K562 (cell line): ENCODE measurements around the gene BNIP3. TPM values are rescaled to one million over a fixed set of nuclear protein-coding genes. Genes with fewer than 3 reads are reported as not detected.

Experiments used
- ATAC-seq: fragments of 200-7000 bp; cut with Tn5 transposase; 3 replicates; pipeline ENCODE4 v1.9.1; 2020; ENCODE audit warnings: moderate library complexity
- BruUV-seq: library from RNA; stranded (reverse); fragments of 400-500 nt; replicated peaks from 2 replicates; lab custom pipeline; 2021; lab: Mats Ljungman, UMichigan
- CTCF ChIA-PET: fragments of 300-600 bp; formaldehyde crosslinking; extraction: SDS; loops from one replicate; lab custom pipeline; 2021; ENCODE audit warnings: low intra/inter-chr PET ratio; lab: Yijun Ruan, JAX
- POLR2A ChIA-PET: fragments of 300-600, 350-650 bp; sonication (Branson Sonifier 250); formaldehyde crosslinking; extraction: SDS; loops from one replicate; lab custom pipeline; 2021; ENCODE audit warnings: antibody characterized with exemption, inconsistent platforms; lab: Yijun Ruan, JAX
- DNase-seq, 4 experiments: peaks; one replicate each; pipeline versions ENCODE4 v3.0.0 to v3.0.0-alpha.2; 2011 to 2018; ENCODE audit warnings: low spot score in 3 of 4, mixed read lengths in 3 of 4; ENCODE audit errors: extremely low read depth in 1 of 4
- FAIRE-seq: peaks from 2 replicates; lab custom pipeline; 2011; peaks lifted over from hg19 to GRCh38; lab: Jason Lieb, UNC
- H2AFZ ChIP-seq: 2 replicates; pipeline ENCODE4 v1.6.0; 2011; ENCODE audit warnings: low read depth, low read length, control low read depth, inconsistent platforms
- H3K27ac ChIP-seq: fragments of 200-600 bp; 3 replicates; pipeline ENCODE4 v1.8.0; 2011; ENCODE audit warnings: low read depth, mild to moderate bottlenecking, control low read depth, inconsistent platforms, low read length, moderate library complexity, mixed read lengths; ENCODE audit errors: extremely low read depth
- H3K27me3 ChIP-seq, 2 experiments: fragments of 300-600 bp in 1 of 2; 2 replicates in 1 of 2; 3 replicates in 1 of 2; pipeline versions ENCODE4 v1.6.0 to v1.8.0; 2011; ENCODE audit warnings: inconsistent platforms in 2 of 2, low read length in 2 of 2, mild to moderate bottlenecking in 1 of 2, mixed read lengths in 1 of 2, moderate library complexity in 1 of 2; ENCODE audit not compliant: control insufficient read depth in 2 of 2, insufficient read depth in 2 of 2
- H3K36me3 ChIP-seq: fragments of 300-600 bp; 3 replicates; pipeline ENCODE4 v1.8.0; 2011; ENCODE audit warnings: mild to moderate bottlenecking, low read length, inconsistent platforms; ENCODE audit not compliant: control insufficient read depth, insufficient read depth
- H3K4me1 ChIP-seq, 2 experiments: fragments of 200-600 bp in 1 of 2; replicated peaks in 1 of 2; 2 replicates in 1 of 2; 3 replicates in 1 of 2; pipeline versions ENCODE4 v1.5.1 to v1.8.0; 2011; ENCODE audit warnings: inconsistent platforms in 2 of 2, low read length in 2 of 2, mild to moderate bottlenecking in 1 of 2, mixed read lengths in 1 of 2, moderate library complexity in 1 of 2; ENCODE audit not compliant: control insufficient read depth in 2 of 2, insufficient read depth in 2 of 2
- H3K4me2 ChIP-seq: 2 replicates; pipeline ENCODE4 v1.6.1; 2011; ENCODE audit warnings: low read length, control low read depth, inconsistent platforms, mixed read lengths; ENCODE audit not compliant: insufficient read depth
- H3K4me3 ChIP-seq: fragments of 200-600 bp; sonication (generic), shearing (Covaris generic); 2 replicates; pipeline ENCODE4 v1.5.1; 2016; ENCODE audit warnings: control low read depth, inconsistent platforms
- H3K79me2 ChIP-seq: fragments of 200-600 bp; 3 replicates; pipeline ENCODE4 v1.8.0; 2011; ENCODE audit warnings: low read length, inconsistent platforms; ENCODE audit not compliant: control insufficient read depth, insufficient read depth
- H3K9ac ChIP-seq, 2 experiments: 2 replicates each; pipeline versions ENCODE4 v1.6.0 to v1.6.1; 2011; ENCODE audit warnings: low read depth in 2 of 2, low read length in 2 of 2, control low read depth in 1 of 2, inconsistent platforms in 1 of 2, mild to moderate bottlenecking in 1 of 2, mixed read lengths in 1 of 2; ENCODE audit not compliant: insufficient read depth in 1 of 2
- H3K9me1 ChIP-seq: one replicate; pipeline ENCODE4 v1.6.0; 2011; ENCODE audit warnings: inconsistent platforms, mild to moderate bottlenecking, low read length, moderate library complexity; ENCODE audit not compliant: control insufficient read depth, insufficient read depth
- H3K9me3 ChIP-seq: replicated peaks from 2 replicates; pipeline ENCODE4 v1.5.1; 2011; ENCODE audit warnings: low read depth, low read length, inconsistent platforms; ENCODE audit not compliant: control insufficient read depth, insufficient read depth
- H4K20me1 ChIP-seq: replicated peaks from 2 replicates; pipeline ENCODE4 v1.6.1; 2011; ENCODE audit warnings: low read length, inconsistent platforms, mixed read lengths; ENCODE audit not compliant: control insufficient read depth, insufficient read depth
- ARHGAP35 ChIP-seq: fragments of 450-650 bp; IDR thresholded peaks from 2 replicates; pipeline ENCODE4 v1.6.1; 2018; ENCODE audit not compliant: partially characterized antibody
- ATF7 ChIP-seq: fragments of 450-650 bp; IDR thresholded peaks from 2 replicates; pipeline ENCODE4 v1.7.1; 2014; ENCODE audit warnings: mild to moderate bottlenecking, moderate library complexity
- ELF1 ChIP-seq: fragments of 200-800 bp; sonication (Bioruptor generic); IDR thresholded peaks from 2 replicates; pipeline ENCODE4 v1.6.1; 2016; ENCODE audit warnings: missing genetic modification characterization, missing compliant biosample characterization
- ESRRA ChIP-seq: fragments of 450-650 bp; IDR thresholded peaks from 2 replicates; pipeline ENCODE4 v1.6.1; 2014; ENCODE audit warnings: low read depth, mild to moderate bottlenecking, moderate library complexity, borderline replicate concordance
- FOSL1 ChIP-seq: fragments of 200-800 bp; sonication (Bioruptor generic); conservative IDR thresholded peaks from 2 replicates; pipeline ENCODE4 v1.6.1; 2016; ENCODE audit warnings: missing genetic modification characterization, missing compliant biosample characterization
- HNRNPK ChIP-seq: fragments of 200-400 bp; formaldehyde crosslinking; IDR thresholded peaks from one replicate; pipeline ENCODE4 v1.6.1; 2018; ENCODE audit warnings: mild to moderate bottlenecking, low read depth, low read length; ENCODE audit not compliant: poor library complexity, severe bottlenecking
- MTF1 ChIP-seq: fragments of 250-450 bp; sonication (Bioruptor Pico); IDR thresholded peaks from 2 replicates; pipeline ENCODE4 v1.9.0; 2021; ENCODE audit warnings: moderate library complexity, mild to moderate bottlenecking, inconsistent platforms, borderline replicate concordance
- NCOA1 ChIP-seq: fragments of 450-650 bp; IDR thresholded peaks from 2 replicates; pipeline ENCODE4 v1.6.1; 2016; ENCODE audit warnings: low read depth
- PCBP2 ChIP-seq: fragments of 200-400 bp; formaldehyde crosslinking; IDR thresholded peaks from 2 replicates; pipeline ENCODE4 v1.6.1; 2018; ENCODE audit warnings: low read length, low read depth, mild to moderate bottlenecking, moderate library complexity; ENCODE audit not compliant: poor library complexity, severe bottlenecking
- PHF21A ChIP-seq: fragments of 450-650 bp; IDR thresholded peaks from 2 replicates; pipeline ENCODE4 v1.6.1; 2017; ENCODE audit warnings: low read depth, borderline replicate concordance
- TCFL5 ChIP-seq: fragments of 250-450 bp; sonication (Bioruptor Pico); conservative IDR thresholded peaks from 2 replicates; pipeline ENCODE4 v1.6.1; 2021; ENCODE audit warnings: mild to moderate bottlenecking, moderate library complexity, matching md5 sums
- THAP7 ChIP-seq: fragments of 250-450 bp; sonication (Bioruptor Pico); IDR thresholded peaks from 2 replicates; pipeline ENCODE4 v1.5.0; 2021
- ZBTB11 ChIP-seq, 3 experiments: fragments of 200-800 bp in 1 of 3; fragments of 250-450 bp in 1 of 3; fragments of 450-650 bp in 1 of 3; sonication (Bioruptor Pico) in 1 of 3; sonication (Bioruptor generic) in 1 of 3; formaldehyde crosslinking in 1 of 3; IDR thresholded peaks; 2 replicates each; pipeline versions ENCODE4 v1.6.1 to v1.8.0; 2016 to 2022; ENCODE audit warnings: mild to moderate bottlenecking in 2 of 3, missing genetic modification characterization in 2 of 3, missing compliant biosample characterization in 1 of 3, moderate library complexity in 1 of 3
- ZFP36 ChIP-seq: fragments of 150-350 bp; IDR thresholded peaks from 2 replicates; pipeline ENCODE4 v1.6.1; 2018; ENCODE audit warnings: low read length, low read depth; ENCODE audit not compliant: partially characterized antibody
- ZKSCAN8 ChIP-seq: fragments of 200-800 bp; sonication (Bioruptor generic); IDR thresholded peaks from 2 replicates; pipeline ENCODE4 v1.6.1; 2016; ENCODE audit warnings: missing genetic modification characterization, missing compliant biosample characterization
- ZNF561 ChIP-seq: fragments of 450-650 bp; formaldehyde crosslinking; conservative IDR thresholded peaks from 2 replicates; pipeline ENCODE4 v1.4.0; 2020; ENCODE audit warnings: mild to moderate bottlenecking, moderate library complexity
- ZNF77 ChIP-seq: fragments of 250-450 bp; sonication (Bioruptor Pico); IDR thresholded peaks from 2 replicates; pipeline ENCODE4 v1.5.0; 2020
- WGBS: fragments of 100-300 bp; shearing (Covaris generic); methylation state at CpG from one replicate; pipeline ENCODE4 v1.1.6; 2016; ENCODE audit warnings: low coverage, mixed read lengths; ENCODE audit not compliant: insufficient coverage; ENCODE audit errors: missing lambda C conversion rate; 5-methylcytosine and 5-hydroxymethylcytosine counted together
- in situ Hi-C: fragments of 300-500 bp; cut with MboI; formaldehyde crosslinking; loops from 4 replicates; pipeline ENCODE4 v1.15.0; 2018; ENCODE audit warnings: inconsistent platforms, mixed read lengths
- intact Hi-C: fragments of 100-400 bp; cut with micrococcal nuclease; formaldehyde crosslinking; loops from 2 replicates; pipeline ENCODE4 v1.14.2; 2022
- polyA plus RNA-seq, 8 experiments: library from polyadenylated mRNA; depleted of rRNA in 4 of 8; stranded (reverse) in 5 of 8; unstranded in 3 of 8; fragments of >200 nt; fragmentation: Nextera tagmentation in 2 of 8; fragmentation: Illumina TruSeq in 1 of 8; extraction: Ambion mirVana in 2 of 8; extraction: Trizol in 1 of 8; gene quantifications; 2 replicates each; pipeline versions ENCODE4 v1.2.1 to v1.2.3, GENCODE V29; 2011 to 2014; ENCODE audit warnings: inconsistent platforms in 1 of 8, missing spikeins in 1 of 8
- total RNA-seq, 7 experiments: library from RNA; depleted of rRNA in 6 of 7; stranded (reverse); fragments of >200 nt in 6 of 7; fragmentation: Illumina TruSeq in 2 of 7; extraction: Trizol in 2 of 7; gene quantifications; 2 replicates each; pipeline versions ENCODE4 v1.2.1 to v1.2.3, GENCODE V29; 2011 to 2021; ENCODE audit warnings: low replicate concordance in 1 of 7

The BNIP3 gene
- total and polyA plus RNA-seq, 9 of the 15 experiments (the other 6 are each of a cell fraction or from before 2014, with no cell fraction given) = 9.2 to 119 (median 42.2) TPM

GRCh38 chr10:131979336-131979735 is 2.4 kb downstream of the BNIP3 start (continued):
- TF ChIP-seq ZFP36 = no peak
- TF ChIP-seq ZNF77 (CRISPR knock-in tag) = no peak
- TF ChIP-seq ESRRA = no peak

- Histone ChIP-seq H3K9me3 (no peaks in the 10 kb centered on the region), H3K9me1 (peaks cover 4% of the 10 kb centered on the region), H3K4me3 (no peak overlapping the region), H4K20me1 (peaks cover 35% of the 10 kb centered on the region), H3K27me3 (no peaks in the 10 kb centered on the region), H3K4me2 (peak overlapping the region; percentile 81), H3K79me2 (peaks cover 88% of the 10 kb centered on the region), H2AFZ (no peak overlapping the region), H3K27ac (no peak overlapping the region; the same call in 2 of the 3 replicates), H3K9ac (peak overlapping the region; percentile 19 to 62; a peak in 1 of 4 replicates), H3K36me3 (peaks cover 47% of the 10 kb centered on the region), H3K4me1 (peaks cover 30 to 35% of the 10 kb centered on the region in 2 experiments; a peak in 4 of 5 replicates)
- POLR2A ChIA-PET = no interaction called here
- no peak for ATAC-seq
- intact Hi-C loops = no loop called here
- WGBS = 77% methylated on average over 5 of the region's 6 CpGs
- CTCF ChIA-PET = no interaction called here
- no peak for DNase-seq
- FAIRE-seq = no peak
- no TSS peak for BruUV-seq
- in situ Hi-C loops = no loop called here
- no peak for TF ChIP-seq ZBTB11 (CRISPR knock-in tag; IDR thresholded peaks at IDR 0.05)
- TF ChIP-seq ZNF561 (CRISPR knock-in tag) = no peak
- TF ChIP-seq ATF7 = no peak
- no peak for TF ChIP-seq HNRNPK
- TF ChIP-seq ZKSCAN8 (CRISPR knock-in tag) = no peak
- no peak for TF ChIP-seq ARHGAP35
- no peak for TF ChIP-seq NCOA1
- TF ChIP-seq TCFL5 (CRISPR knock-in tag) = no peak
- TF ChIP-seq MTF1 (CRISPR knock-in tag) = no peak
- TF ChIP-seq ELF1 (tag) = no peak
- TF ChIP-seq PHF21A = no peak
- no peak for TF ChIP-seq FOSL1
- TF ChIP-seq PCBP2 = no peak
- TF ChIP-seq THAP7 (CRISPR knock-in tag) = no peak
Measured at GRCh38 chr10:131978851-131979250, 2.9 kb downstream of the BNIP3 start.
